Brain pericyte (primary cell): ENCODE measurements around the gene ERGIC1.
A peak's percentile ranks its signal among the peaks of the same experiment; 100 is the strongest.

ENCODE experiments used
- DNase-seq: peaks from one replicate; pipeline ENCODE4 v3.0.0-alpha.2; 2012; ENCODE audit warnings: low read depth, low spot score

ERGIC1 gene

GRCh38 chr5:172979778-172980177, 145.7 kb downstream of the ERGIC1 start:
- DNase-seq = no peak

GRCh38 chr5:172981931-172982330, 147.9 kb downstream of the ERGIC1 start:
- DNase-seq = no peak

GRCh38 chr5:172983542-172984243, 149.6 kb downstream of the ERGIC1 start, which contains the start of gene ATP6V0E1:
ATP6V0E1 (plus strand) TSS chr5:172983771; CDS start chr5:172983861, 90 bp downstream.
- peak; percentile 62 for DNase-seq

- no peak for DNase-seq
These were observed 150.3 kb downstream of the ERGIC1 start for GRCh38 chr5:172984244-172984953.

GRCh38 chr5:172985596-172985995, 151.5 kb downstream of the ERGIC1 start:
- DNase-seq = no peak

GRCh38 chr5:172988276-172988675, 154.2 kb downstream of the ERGIC1 start:
- no peak for DNase-seq

- no peak for DNase-seq
These were observed 156.7 kb downstream of the ERGIC1 start for GRCh38 chr5:172990776-172991175.

GRCh38 chr5:172994405-172994804, 160.4 kb downstream of the ERGIC1 start:
- DNase-seq = no peak

GRCh38 chr5:172999372-172999973, 165.4 kb downstream of the ERGIC1 start:
- DNase-seq = no peak

GRCh38 chr5:172999974-173000373, 165.9 kb downstream of the ERGIC1 start:
- no peak for DNase-seq

GRCh38 chr5:173001229-173001841, 167.3 kb downstream of the ERGIC1 start:
- no peak for DNase-seq
